Ishikawa (cell line): Measurements from ENCODE around the gene CCDC32.

Source experiments
- CEBPB ChIP-seq: IDR thresholded peaks from 2 replicates; pipeline ENCODE4 v1.6.1; 2012
- CREB1 ChIP-seq: IDR thresholded peaks from 2 replicates; pipeline ENCODE4 v1.6.1; 2012; ENCODE audit warnings: low read depth
- EGR1 ChIP-seq: IDR thresholded peaks from 2 replicates; pipeline ENCODE4 v1.6.1; 2012
- EP300 ChIP-seq: IDR thresholded peaks from 2 replicates; pipeline ENCODE4 v1.6.1; 2012; ENCODE audit warnings: borderline replicate concordance
- FOXM1 ChIP-seq: IDR thresholded peaks from 2 replicates; pipeline ENCODE4 v1.6.1; 2012; ENCODE audit warnings: low read depth, borderline replicate concordance
- NFIC ChIP-seq: IDR thresholded peaks from 2 replicates; pipeline ENCODE4 v1.6.1; 2012
- RAD21 ChIP-seq: IDR thresholded peaks from 2 replicates; pipeline ENCODE4 v1.6.1; 2012; ENCODE audit warnings: low read depth
- REST ChIP-seq: IDR thresholded peaks from 2 replicates; pipeline ENCODE4 v1.6.1; 2012; ENCODE audit warnings: low read depth, mild to moderate bottlenecking
- TAF1 ChIP-seq: IDR thresholded peaks from 2 replicates; pipeline ENCODE4 v1.6.1; 2012; ENCODE audit warnings: low read depth, mild to moderate bottlenecking
- TCF12 ChIP-seq: IDR thresholded peaks from 2 replicates; pipeline ENCODE4 v1.6.1; 2012; ENCODE audit warnings: low read depth
- TEAD4 ChIP-seq: IDR thresholded peaks from 2 replicates; pipeline ENCODE4 v1.6.1; 2012
- USF1 ChIP-seq: IDR thresholded peaks from 2 replicates; pipeline ENCODE4 v1.6.1; 2012
- YY1 ChIP-seq: IDR thresholded peaks from 2 replicates; pipeline ENCODE4 v1.6.1; 2012; ENCODE audit warnings: low read depth
- ZBTB7A ChIP-seq: IDR thresholded peaks from 2 replicates; pipeline ENCODE4 v1.6.1; 2012; ENCODE audit warnings: low read depth
- TF ChIP-seq, protein P1 (sequence below): IDR thresholded peaks from 2 replicates; pipeline ENCODE4 v1.6.1; 2012

Gene CCDC32

DNA sequence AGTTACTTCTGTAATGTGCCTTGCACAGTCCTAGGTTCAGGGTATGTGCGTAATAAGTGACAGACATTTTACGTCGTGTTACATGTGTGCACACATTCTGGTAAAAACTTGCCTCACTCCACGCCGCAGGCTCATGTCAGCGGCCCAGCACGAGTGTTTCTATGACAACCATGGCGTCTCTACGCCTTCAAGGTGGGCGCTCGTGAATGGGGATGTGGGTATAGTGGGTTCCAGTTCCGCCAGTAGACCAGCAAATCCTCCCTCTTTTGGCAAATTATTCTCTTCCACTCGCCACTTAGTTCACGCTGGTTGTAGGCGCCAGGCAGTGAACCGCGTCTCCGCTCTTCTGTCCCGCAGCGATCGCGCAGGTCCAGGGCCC, 53.8 kb downstream of the CCDC32 start:
- TF ChIP-seq, protein P1, sequence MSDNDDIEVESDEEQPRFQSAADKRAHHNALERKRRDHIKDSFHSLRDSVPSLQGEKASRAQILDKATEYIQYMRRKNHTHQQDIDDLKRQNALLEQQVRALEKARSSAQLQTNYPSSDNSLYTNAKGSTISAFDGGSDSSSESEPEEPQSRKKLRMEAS = no peak
- TF ChIP-seq EP300 (no peak), YY1 (0 out of 2 replicates have a peak, but pooled peaks have one; percentile 9)

- no peak for TF ChIP-seq EGR1
- no peak for TF ChIP-seq REST
- TF ChIP-seq ZBTB7A = no peak
- no peak for TF ChIP-seq TAF1
- no peak for TF ChIP-seq EP300
- TF ChIP-seq, protein P1 = no peak
- TF ChIP-seq FOXM1 = no peak
- TF ChIP-seq TEAD4 = no peak
- no peak for TF ChIP-seq USF1
- no peak for TF ChIP-seq TCF12
- no peak for TF ChIP-seq NFIC
- no peak for TF ChIP-seq RAD21
- TF ChIP-seq CEBPB = no peak
- no peak for TF ChIP-seq YY1
- no peak for TF ChIP-seq CREB1
Measured at GRCh38 chr15:40510201-40510600, 54.6 kb downstream of the CCDC32 start.

DNA sequence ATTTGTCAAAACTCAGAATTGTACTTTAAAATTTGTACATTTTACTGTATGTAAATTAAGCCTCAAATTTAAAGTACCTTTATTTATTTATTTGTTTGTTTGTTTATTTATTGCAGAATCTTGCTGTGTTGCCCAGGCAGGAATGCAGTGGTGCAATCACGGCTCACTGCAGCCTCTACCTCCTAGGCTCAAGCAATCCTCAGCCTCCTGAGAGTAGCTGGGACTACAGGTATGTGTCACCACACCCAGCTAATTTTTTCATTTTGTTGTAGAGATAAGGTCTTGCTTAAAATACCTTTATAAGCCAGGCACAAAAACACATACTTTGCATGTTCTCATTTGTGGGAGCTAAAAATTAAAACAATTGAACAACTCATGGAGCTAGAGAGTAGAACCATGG, 56.6 kb downstream of the CCDC32 start:
- TF ChIP-seq CREB1 = no peak
- no peak for TF ChIP-seq ZBTB7A
- no peak for TF ChIP-seq FOXM1
- no peak for TF ChIP-seq CEBPB
- TF ChIP-seq TCF12 = no peak
- TF ChIP-seq NFIC = no peak
- no peak for TF ChIP-seq USF1
- no peak for TF ChIP-seq EP300
- no peak for TF ChIP-seq TEAD4
- TF ChIP-seq TAF1 = no peak
- TF ChIP-seq EGR1 = no peak
- no peak for TF ChIP-seq RAD21

DNA sequence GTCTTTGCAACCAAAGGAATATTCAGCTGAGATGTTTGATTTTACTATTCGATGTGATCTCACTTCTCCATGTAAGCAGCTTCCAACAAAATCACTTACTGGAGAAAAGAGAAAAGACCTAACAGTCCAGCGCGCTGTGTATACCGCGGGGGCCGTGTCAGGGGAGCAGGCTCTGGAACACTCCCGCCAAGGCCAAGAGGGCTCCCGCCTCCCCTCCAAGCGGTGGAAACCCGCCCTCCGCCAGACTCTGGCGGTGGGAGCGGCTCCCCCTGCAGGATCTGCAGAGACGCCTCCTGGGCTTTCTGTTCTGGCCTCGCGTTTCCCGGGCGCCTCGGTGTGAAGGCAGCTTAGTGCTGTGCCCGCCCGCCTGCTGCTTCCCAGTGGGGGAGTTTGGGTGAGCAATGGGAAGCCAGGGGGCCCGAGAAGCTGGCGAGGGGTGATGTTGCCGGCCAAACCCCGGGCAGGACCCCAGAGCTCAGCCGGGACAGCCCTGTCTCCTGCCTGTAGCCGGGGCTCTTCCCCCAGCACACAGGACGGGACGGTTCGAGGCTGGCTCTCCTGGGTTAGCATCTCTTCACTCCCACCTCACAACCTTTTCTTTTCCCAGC, 57.8 kb downstream of the CCDC32 start:
- TF ChIP-seq ZBTB7A (0 out of 2 replicates have a peak, but pooled peaks have one; percentile 49), CREB1 (no peak), TEAD4 (no peak), USF1 (no peak), RAD21 (peak; percentile 55)
- TF ChIP-seq, protein P1 = peak; percentile 53; the same call in 1 of the 2 replicates
